HepG2 (cell line): Measurements from ENCODE around the gene ZNF3. TPM values are rescaled to one million over a fixed set of nuclear protein-coding genes. Genes with fewer than 3 reads are reported as not detected.

Experiments used
- FOXP1 ChIP-seq, 2 experiments: fragments of 450-650 bp in 1 of 2; IDR thresholded peaks; 2 replicates each; pipeline ENCODE4 v1.6.1; 2017 to 2018; ENCODE audit warnings: antibody characterized with exemption in 1 of 2
- GABPA ChIP-seq, 2 experiments: IDR thresholded peaks; 2 replicates each; pipeline ENCODE4 v1.6.1; 2011 to 2016; ENCODE audit warnings: low read depth in 2 of 2, low read length in 1 of 2, missing biosample characterization in 1 of 2, missing genetic modification characterization in 1 of 2
- HNRNPUL1 ChIP-seq: fragments of 200-400 bp; formaldehyde crosslinking; IDR thresholded peaks from 2 replicates; pipeline ENCODE4 v1.6.1; 2017; ENCODE audit warnings: low read depth, mild to moderate bottlenecking, low read length, moderate library complexity
- HOXA9 ChIP-seq: sonication (generic); formaldehyde crosslinking; IDR thresholded peaks from 2 replicates; pipeline ENCODE4 v1.8.1; 2022; ENCODE audit warnings: missing genetic modification reagents, mild to moderate bottlenecking, moderate library complexity, borderline replicate concordance
- KDM2A ChIP-seq: sonication (generic); formaldehyde crosslinking; IDR thresholded peaks from 2 replicates; pipeline ENCODE4 v1.4.0; 2020; ENCODE audit warnings: low read depth, missing genetic modification reagents, borderline replicate concordance
- KLF11 ChIP-seq: IDR thresholded peaks from 2 replicates; pipeline ENCODE4 v1.6.1; 2016; ENCODE audit warnings: missing compliant biosample characterization
- NFATC3 ChIP-seq: sonication (generic); formaldehyde crosslinking; IDR thresholded peaks from 2 replicates; pipeline ENCODE4 v1.5.1; 2020; ENCODE audit warnings: mild to moderate bottlenecking, missing genetic modification reagents
- PAF1 ChIP-seq: IDR thresholded peaks from 2 replicates; pipeline ENCODE4 v1.6.1; 2016; ENCODE audit warnings: missing genetic modification reagents, missing compliant biosample characterization
- PAWR ChIP-seq: sonication (generic); formaldehyde crosslinking; IDR thresholded peaks from 2 replicates; pipeline ENCODE4 v1.4.0; 2020; ENCODE audit warnings: missing genetic modification reagents, mild to moderate bottlenecking, borderline replicate concordance
- PRDM4 ChIP-seq: sonication (generic); formaldehyde crosslinking; IDR thresholded peaks from 2 replicates; pipeline ENCODE4 v1.9.0; 2021; ENCODE audit warnings: missing genetic modification reagents, borderline replicate concordance
- RARA ChIP-seq: IDR thresholded peaks from 2 replicates; pipeline ENCODE4 v1.6.1; 2016; ENCODE audit warnings: missing genetic modification reagents, missing compliant biosample characterization
- RBM22 ChIP-seq: fragments of 200-400 bp; formaldehyde crosslinking; optimal IDR thresholded peaks from 2 replicates; pipeline ENCODE3; 2017; ENCODE audit warnings: mild to moderate bottlenecking, low read length, moderate library complexity
- SOX5 ChIP-seq: IDR thresholded peaks from 2 replicates; pipeline ENCODE4 v1.6.1; 2016; ENCODE audit warnings: borderline replicate concordance
- TBL1XR1 ChIP-seq: fragments of 150-350 bp; IDR thresholded peaks from 2 replicates; pipeline ENCODE4 v1.6.1; 2014; ENCODE audit warnings: borderline replicate concordance, low read length; ENCODE audit not compliant: partially characterized antibody
- TCF12 ChIP-seq, 2 experiments: fragments of 450-650 bp in 1 of 2; sonication (generic) in 1 of 2; formaldehyde crosslinking in 1 of 2; IDR thresholded peaks; 2 replicates each; pipeline versions ENCODE4 v1.6.1 to v1.8.0; 2017 to 2022; ENCODE audit warnings: antibody characterized with exemption in 1 of 2, mild to moderate bottlenecking in 1 of 2, missing genetic modification reagents in 1 of 2, moderate library complexity in 1 of 2
- ZBTB26 ChIP-seq: IDR thresholded peaks from 2 replicates; pipeline ENCODE4 v1.6.1; 2016; ENCODE audit warnings: missing compliant biosample characterization, missing genetic modification reagents, borderline replicate concordance
- ZNF251 ChIP-seq: sonication (generic); formaldehyde crosslinking; IDR thresholded peaks from 2 replicates; pipeline ENCODE4 v1.9.0; 2021; ENCODE audit warnings: mild to moderate bottlenecking, missing genetic modification reagents
- ZNF30 ChIP-seq: sonication (generic); formaldehyde crosslinking; IDR thresholded peaks from 2 replicates; pipeline ENCODE4 v1.5.0; 2020; ENCODE audit warnings: mild to moderate bottlenecking, missing genetic modification reagents
- ZNF333 ChIP-seq: sonication (generic); formaldehyde crosslinking; IDR thresholded peaks from 2 replicates; pipeline ENCODE4 v1.4.0; 2020; ENCODE audit warnings: mild to moderate bottlenecking, missing genetic modification reagents, borderline replicate concordance
- ZNF441 ChIP-seq: sonication (generic); formaldehyde crosslinking; IDR thresholded peaks from 2 replicates; pipeline ENCODE4 v1.7.0; 2021; ENCODE audit warnings: missing genetic modification reagents, borderline replicate concordance
- ZSCAN29 ChIP-seq: sonication (generic); formaldehyde crosslinking; conservative IDR thresholded peaks from 2 replicates; pipeline ENCODE4 v1.4.0; 2020; ENCODE audit warnings: mild to moderate bottlenecking, missing genetic modification reagents
- polyA plus RNA-seq, 8 experiments: library from polyadenylated mRNA; depleted of rRNA in 3 of 8; stranded (reverse) in 7 of 8; unstranded in 1 of 8; fragments of >200 nt; fragmentation: Illumina TruSeq in 4 of 8; extraction: Trizol in 4 of 8; gene quantifications; 2 replicates each; pipeline versions ENCODE4 v1.2.1 to v1.2.3, GENCODE V29; 2011 to 2016; ENCODE audit warnings: low read depth in 4 of 8, missing spikeins in 1 of 8, mixed read lengths in 1 of 8; ENCODE audit not compliant: insufficient read depth in 1 of 8
- total RNA-seq, 5 experiments: library from RNA; depleted of rRNA; stranded (reverse); fragments of >200 nt; fragmentation: Illumina TruSeq; extraction: Trizol; gene quantifications; 2 replicates each; pipeline ENCODE4 v1.2.3, GENCODE V29; 2016; ENCODE audit warnings: low read depth in 1 of 5
- TF ChIP-seq, protein P1 (sequence below): sonication (generic); formaldehyde crosslinking; conservative IDR thresholded peaks from 2 replicates; pipeline ENCODE4 v1.8.0; 2022; ENCODE audit warnings: low read depth, missing genetic modification reagents

The ZNF3 gene
- total and polyA plus RNA-seq, 2 of the 13 experiments (the other 11 are each of a cell fraction or from before 2014, with no cell fraction given), result 33.7 to 56.9 TPM

GRCh38 chr7:100119072-100119969 lies 37.8 kb upstream of the ZNF3 start, which contains the start of the genes CNPY4 and TAF6 (continued):
- TF ChIP-seq PRDM4 (CRISPR knock-in tag) (no peak), PAF1 (CRISPR knock-in tag) (no peak), PAWR (CRISPR knock-in tag) (no peak), TCF12 (IDR thresholded peaks at IDR 0.05) (no peak), TCF12 (CRISPR knock-in tag; IDR thresholded peaks at IDR 0.05) (no peak), HNRNPUL1 (no peak), FOXP1 (IDR thresholded peaks at IDR 0.05) (no peak), FOXP1 (CRISPR knock-in tag; IDR thresholded peaks at IDR 0.05) (no peak), ZNF251 (CRISPR knock-in tag) (no peak), ZBTB26 (CRISPR knock-in tag) (peak; percentile 68; the same call in 1 of the 2 replicates), NFATC3 (CRISPR knock-in tag) (peak; percentile 26; the same call in 1 of the 2 replicates), SOX5 (CRISPR knock-in tag) (no peak; the same call in 1 of the 2 replicates), TBL1XR1 (peak; percentile 42), GABPA (IDR thresholded peaks at IDR 0.05; ENCODE audit: low read depth, low read length) (no peak), GABPA (CRISPR knock-in tag; IDR thresholded peaks at IDR 0.05; ENCODE audit: low read depth) (no peak), KLF11 (CRISPR knock-in tag) (peak; percentile 40; the same call in 1 of the 2 replicates), ZNF333 (CRISPR knock-in tag) (no peak), KDM2A (peak; percentile 77), HOXA9 (CRISPR knock-in tag) (no peak), ZSCAN29 (CRISPR knock-in tag) (no peak), ZNF30 (no peak), RARA (CRISPR knock-in tag) (peak; percentile 41; the same call in 1 of the 2 replicates), RBM22 (peak; percentile 74), ZNF441 (peak; percentile 100)
- TF ChIP-seq, protein P1, sequence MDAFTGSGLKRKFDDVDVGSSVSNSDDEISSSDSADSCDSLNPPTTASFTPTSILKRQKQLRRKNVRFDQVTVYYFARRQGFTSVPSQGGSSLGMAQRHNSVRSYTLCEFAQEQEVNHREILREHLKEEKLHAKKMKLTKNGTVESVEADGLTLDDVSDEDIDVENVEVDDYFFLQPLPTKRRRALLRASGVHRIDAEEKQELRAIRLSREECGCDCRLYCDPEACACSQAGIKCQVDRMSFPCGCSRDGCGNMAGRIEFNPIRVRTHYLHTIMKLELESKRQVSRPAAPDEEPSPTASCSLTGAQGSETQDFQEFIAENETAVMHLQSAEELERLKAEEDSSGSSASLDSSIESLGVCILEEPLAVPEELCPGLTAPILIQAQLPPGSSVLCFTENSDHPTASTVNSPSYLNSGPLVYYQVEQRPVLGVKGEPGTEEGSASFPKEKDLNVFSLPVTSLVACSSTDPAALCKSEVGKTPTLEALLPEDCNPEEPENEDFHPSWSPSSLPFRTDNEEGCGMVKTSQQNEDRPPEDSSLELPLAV (CRISPR knock-in tag), result no peak
